Measurements from ENCODE around the gene SEC31A.

- TF ChIP-seq CTCF (IDR thresholded peaks at IDR 0.05) (no peak), POLR2A (IDR thresholded peaks at IDR 0.05) (no peak), EP300 (IDR thresholded peaks at IDR 0.05) (no peak)
These were observed 40.1 kb upstream of the SEC31A start for GRCh38 chr4:82930848-82931755.
